AG09309 (cell line): ENCODE measurements around the gene PDE9A.

ENCODE experiments used
- DNase-seq: peaks from one replicate; pipeline ENCODE4 v3.0.0-alpha.2; 2010; ENCODE audit warnings: low read depth
- H3K4me3 ChIP-seq: 2 replicates; pipeline ENCODE4 v1.5.1; 2011; ENCODE audit warnings: mild to moderate bottlenecking, low read depth, low read length, moderate library complexity; ENCODE audit not compliant: control insufficient read depth
- TF ChIP-seq, protein P1 (sequence below): IDR thresholded peaks from 2 replicates; pipeline ENCODE4 v1.5.1; 2011; ENCODE audit warnings: mild to moderate bottlenecking, low read depth, low read length, inconsistent platforms; ENCODE audit not compliant: insufficient read depth, control insufficient read depth; ENCODE audit errors: missing control alignments

The PDE9A gene

DNA sequence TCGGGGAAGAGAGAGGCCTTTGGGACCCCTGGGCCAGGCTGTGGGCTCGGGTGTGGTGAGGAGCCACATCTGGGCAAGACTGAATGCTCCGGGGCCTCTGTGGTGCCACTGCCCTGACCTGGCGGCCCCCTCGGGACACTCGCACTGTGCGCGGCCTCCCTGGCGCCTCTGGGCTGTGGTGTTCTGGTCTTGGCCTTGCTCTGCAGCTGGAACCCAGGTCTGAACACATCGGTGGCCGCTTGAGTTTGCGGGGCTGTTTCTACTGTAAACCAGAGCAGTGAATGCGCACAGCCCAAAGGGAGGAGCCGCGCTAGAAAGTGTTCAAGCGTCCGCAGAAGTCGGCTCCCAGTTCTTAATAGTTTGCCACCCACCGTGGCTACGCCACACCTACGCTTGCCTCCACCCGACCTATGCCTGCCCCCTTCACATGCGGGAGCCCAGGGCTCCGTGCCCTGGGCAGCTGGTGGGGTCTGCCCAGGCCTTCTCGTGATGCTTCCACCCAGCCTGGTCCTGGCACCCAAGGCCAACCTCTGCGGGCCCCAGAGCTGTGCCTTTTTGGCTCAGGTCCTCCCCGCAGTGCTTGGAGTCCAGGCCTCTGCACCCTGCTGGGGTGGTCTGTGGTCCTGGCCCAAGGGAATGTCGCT is 4.4 kb downstream of the PDE9A start:
- no peak for DNase-seq
- TF ChIP-seq, protein P1, sequence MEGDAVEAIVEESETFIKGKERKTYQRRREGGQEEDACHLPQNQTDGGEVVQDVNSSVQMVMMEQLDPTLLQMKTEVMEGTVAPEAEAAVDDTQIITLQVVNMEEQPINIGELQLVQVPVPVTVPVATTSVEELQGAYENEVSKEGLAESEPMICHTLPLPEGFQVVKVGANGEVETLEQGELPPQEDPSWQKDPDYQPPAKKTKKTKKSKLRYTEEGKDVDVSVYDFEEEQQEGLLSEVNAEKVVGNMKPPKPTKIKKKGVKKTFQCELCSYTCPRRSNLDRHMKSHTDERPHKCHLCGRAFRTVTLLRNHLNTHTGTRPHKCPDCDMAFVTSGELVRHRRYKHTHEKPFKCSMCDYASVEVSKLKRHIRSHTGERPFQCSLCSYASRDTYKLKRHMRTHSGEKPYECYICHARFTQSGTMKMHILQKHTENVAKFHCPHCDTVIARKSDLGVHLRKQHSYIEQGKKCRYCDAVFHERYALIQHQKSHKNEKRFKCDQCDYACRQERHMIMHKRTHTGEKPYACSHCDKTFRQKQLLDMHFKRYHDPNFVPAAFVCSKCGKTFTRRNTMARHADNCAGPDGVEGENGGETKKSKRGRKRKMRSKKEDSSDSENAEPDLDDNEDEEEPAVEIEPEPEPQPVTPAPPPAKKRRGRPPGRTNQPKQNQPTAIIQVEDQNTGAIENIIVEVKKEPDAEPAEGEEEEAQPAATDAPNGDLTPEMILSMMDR: no peak
- no peak overlapping the region for H3K4me3 ChIP-seq

DNA sequence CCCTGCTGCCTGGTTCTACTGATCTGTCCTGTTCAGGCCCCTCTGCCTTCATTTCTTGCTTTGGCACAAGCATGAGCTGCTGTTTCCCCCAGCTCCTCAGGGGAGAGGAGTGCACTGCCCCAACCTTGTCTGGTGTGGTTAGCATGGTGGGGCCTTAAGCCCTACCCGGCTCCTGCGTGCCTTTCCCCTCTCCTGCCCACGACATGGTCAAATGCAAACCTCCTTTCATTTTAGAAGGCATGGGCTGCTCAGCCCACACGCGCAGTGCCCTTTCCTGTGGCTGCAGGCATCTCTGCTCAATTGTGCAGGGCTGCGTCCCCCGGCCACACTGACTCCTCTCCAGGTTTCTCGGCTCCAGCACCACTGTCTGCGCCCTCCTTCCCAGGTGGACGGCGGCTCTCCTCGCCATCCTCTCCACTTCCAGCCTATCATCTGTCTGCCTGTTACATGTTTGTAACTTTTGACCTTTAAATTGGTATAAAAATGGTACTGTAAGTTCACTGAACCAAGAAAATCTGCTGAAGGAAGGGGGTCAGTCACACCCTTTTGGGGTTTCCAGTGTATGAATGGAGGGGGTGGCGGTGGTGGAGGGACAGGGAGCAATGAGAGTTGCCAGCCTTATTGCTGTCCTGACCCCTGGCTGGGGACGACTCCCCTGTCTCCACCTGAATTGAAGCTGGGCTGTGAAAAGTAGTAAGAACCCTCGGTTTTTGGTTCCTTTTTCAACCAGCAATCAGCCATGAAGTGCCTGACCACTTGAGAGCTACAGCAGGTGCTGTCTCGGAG is 5.1 kb downstream of the PDE9A start:
- H3K4me3 ChIP-seq: no peak overlapping the region
- TF ChIP-seq, protein P1: no peak
- no peak for DNase-seq

DNA sequence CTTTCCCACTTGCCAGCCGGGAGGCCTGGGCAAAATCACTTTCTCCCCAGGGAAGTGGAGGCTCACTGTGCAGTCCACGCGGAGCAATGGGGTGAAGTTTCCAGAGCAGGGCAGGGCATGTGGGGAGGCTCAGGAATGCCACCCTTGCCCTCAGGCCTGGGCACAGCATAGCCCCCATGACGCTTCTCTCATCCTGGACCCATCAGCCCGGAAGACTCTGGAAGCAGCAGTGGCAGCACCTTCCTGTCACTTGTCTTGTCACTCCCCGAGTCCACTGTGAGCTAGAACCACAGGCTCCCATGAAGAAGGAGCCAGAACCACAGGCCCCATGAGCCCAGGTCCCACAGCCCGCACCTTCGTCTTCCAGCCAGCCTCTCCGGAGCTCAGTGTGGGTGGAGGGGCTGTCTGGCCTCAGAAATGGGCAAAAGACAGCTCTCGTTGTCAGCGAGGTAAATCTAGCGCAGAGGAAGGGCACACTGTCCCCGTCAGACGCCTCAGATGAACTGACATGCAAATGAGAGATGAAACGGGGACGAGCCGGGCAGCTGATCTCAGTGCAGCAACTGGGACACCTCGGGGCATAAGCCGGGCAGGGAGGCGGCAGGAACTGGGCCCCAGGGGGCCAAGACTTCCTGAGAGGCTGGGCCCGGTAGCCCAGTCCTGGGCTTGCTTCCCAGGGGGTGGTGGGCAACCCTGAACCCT is 6.1 kb downstream of the PDE9A start:
- H3K4me3 ChIP-seq: no peak overlapping the region
- DNase-seq: no peak
- TF ChIP-seq, protein P1: no peak

DNA sequence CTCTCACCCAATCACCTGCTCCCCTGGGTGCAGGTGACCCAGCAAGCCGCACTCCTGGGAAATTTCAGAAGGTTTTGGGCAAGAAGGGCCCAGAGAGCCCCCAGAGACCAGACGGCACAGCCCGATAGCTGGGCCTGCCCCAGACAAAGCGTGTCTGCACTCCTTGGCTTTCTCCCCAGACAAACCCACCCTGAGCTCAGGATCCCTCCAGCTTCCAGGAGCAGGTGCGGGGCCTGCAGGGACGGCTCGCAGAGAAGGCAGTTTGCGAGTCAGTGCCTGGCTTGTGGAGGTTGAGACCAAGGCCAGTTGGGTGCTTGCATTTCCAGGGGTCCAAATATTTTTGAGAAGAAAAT is 6.7 kb downstream of the PDE9A start:
- TF ChIP-seq, protein P1: no peak
- DNase-seq: no peak
- no peak overlapping the region for H3K4me3 ChIP-seq

DNA sequence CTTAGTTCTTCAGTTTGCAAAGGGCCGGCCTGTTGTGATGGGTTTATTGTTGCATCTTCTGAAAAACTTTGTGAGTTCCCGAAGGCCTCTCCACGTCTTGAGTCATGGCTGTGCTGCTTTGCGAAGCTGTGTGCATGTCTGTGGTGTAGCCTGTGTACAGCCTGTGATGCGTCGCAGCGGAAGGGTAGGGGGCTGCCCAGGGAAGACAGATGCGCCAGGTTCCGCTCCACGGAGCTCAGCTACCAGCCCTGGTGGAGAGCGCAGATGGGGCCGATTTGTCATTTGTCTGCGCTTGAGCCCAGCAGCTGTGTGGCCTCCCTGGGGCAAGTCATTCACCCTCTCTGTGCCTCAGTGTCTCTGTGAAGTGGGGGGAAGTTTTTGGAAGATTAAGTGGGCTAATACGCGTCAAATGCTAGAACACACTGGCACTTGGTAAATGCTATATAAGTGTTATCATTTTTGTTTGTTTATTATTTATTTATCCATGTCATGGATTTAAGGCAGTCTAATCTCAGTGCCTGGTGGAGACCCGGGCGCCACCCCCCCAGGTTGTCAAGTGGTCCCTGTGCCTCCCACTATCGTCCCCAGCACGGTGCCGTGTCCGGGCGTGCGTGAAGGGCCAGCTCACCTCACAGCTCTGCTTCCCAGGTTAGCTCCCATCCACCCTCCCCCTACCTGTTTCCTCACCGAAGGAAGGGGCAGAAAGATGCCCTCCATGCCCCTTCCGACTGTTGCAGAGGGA is 8.4 kb downstream of the PDE9A start:
- TF ChIP-seq, protein P1: no peak
- no peak overlapping the region for H3K4me3 ChIP-seq
- no peak for DNase-seq
